Renal pelvis (tissue), 4 donors: Measurements from ENCODE around the gene RNF217. TPM values are rescaled to one million over a fixed set of nuclear protein-coding genes. Genes with fewer than 3 reads are reported as not detected.
"Not testable (repeated sequence)": the region's sequence is repeated elsewhere in the genome, so short reads cannot be mapped to it uniquely, and the experiment has no call there.

ENCODE experiments used
- DNase-seq: peaks from one replicate; pipeline ENCODE4 v3.0.0-alpha.2; 2013
- polyA plus RNA-seq, 3 donors: library from polyadenylated mRNA; unstranded; fragments of 120-200 nt; gene quantifications; one replicate each; pipeline ENCODE4 v1.2.1, GENCODE V29; 2013; ENCODE audit not compliant: insufficient read length in 3 of 3

RNF217 gene
- polyA plus RNA-seq, 3 donors: 11.8 to 17.2 (median 16.4) TPM

GRCh38 chr6:125009578-125009977, 47.3 kb downstream of the RNF217 start:
- DNase-seq: no peak

GRCh38 chr6:125013938-125014660, 51.9 kb downstream of the RNF217 start:
- DNase-seq: no peak

GRCh38 chr6:125014661-125014957, 52.4 kb downstream of the RNF217 start:
- no peak for DNase-seq

GRCh38 chr6:125015152-125015551, 52.9 kb downstream of the RNF217 start:
- no peak for DNase-seq

- DNase-seq: no peak
These were observed 55.9 kb downstream of the RNF217 start for GRCh38 chr6:125018136-125018535.

GRCh38 chr6:125019281-125019680, 57.0 kb downstream of the RNF217 start:
- DNase-seq: no peak

GRCh38 chr6:125019918-125020317, 57.7 kb downstream of the RNF217 start:
- DNase-seq: no peak

- no peak for DNase-seq
These were observed 58.1 kb downstream of the RNF217 start for GRCh38 chr6:125020385-125020784.

GRCh38 chr6:125022391-125022989, 60.3 kb downstream of the RNF217 start:
- no peak for DNase-seq

- DNase-seq: no peak
These were observed 63.1 kb downstream of the RNF217 start for GRCh38 chr6:125025164-125025854.

- no peak for DNase-seq
These were observed 65.0 kb downstream of the RNF217 start for GRCh38 chr6:125027287-125027686.

GRCh38 chr6:125030969-125031368, 68.7 kb downstream of the RNF217 start:
- DNase-seq: no peak

GRCh38 chr6:125031385-125031784, 69.1 kb downstream of the RNF217 start:
- no peak for DNase-seq

GRCh38 chr6:125034929-125035328, 72.7 kb downstream of the RNF217 start:
- DNase-seq: not testable (repeated sequence)

GRCh38 chr6:125036486-125036885, 74.2 kb downstream of the RNF217 start:
- DNase-seq: not testable (repeated sequence)

GRCh38 chr6:125037827-125038226, 75.6 kb downstream of the RNF217 start:
- no peak for DNase-seq

GRCh38 chr6:125038925-125039324, 76.7 kb downstream of the RNF217 start:
- no peak for DNase-seq

- DNase-seq: no peak
These were observed 79.7 kb downstream of the RNF217 start for GRCh38 chr6:125041740-125042459.

GRCh38 chr6:125044066-125044465, 81.8 kb downstream of the RNF217 start:
- no peak for DNase-seq

GRCh38 chr6:125044667-125045066, 82.4 kb downstream of the RNF217 start:
- DNase-seq: no peak

- no peak for DNase-seq
These were observed 84.1 kb downstream of the RNF217 start for GRCh38 chr6:125046107-125046925.

GRCh38 chr6:125048274-125048673, 86.0 kb downstream of the RNF217 start:
- no peak for DNase-seq
